Activated CD8-positive, alpha-beta T cell treated with anti-CD3 and anti-CD28 coated beads for 36 hours (primary cell): ENCODE data around the gene PROB1. TPM values are rescaled to one million over a fixed set of nuclear protein-coding genes. Genes with fewer than 3 reads are reported as not detected.

Experiments
- ATAC-seq: fragments of 200-7000 bp; cut with Tn5 transposase; one replicate; pipeline ENCODE4 v1.10.0; 2021; ENCODE audit warnings: mild to moderate bottlenecking, moderate library complexity
- CTCF ChIA-PET: fragments of 350-600 bp; sonication (Branson Sonifier 250); formaldehyde crosslinking; loops from one replicate; lab custom pipeline; 2021; ENCODE audit warnings: antibody characterized with exemption; lab: Charles Lee
- POLR2A ChIA-PET: fragments of 350-600 bp; sonication (Branson Sonifier 250); formaldehyde crosslinking; loops from one replicate; lab custom pipeline; 2021; ENCODE audit warnings: antibody characterized with exemption; lab: Charles Lee
- DNase-seq: peaks from one replicate; pipeline ENCODE4 v3.0.0-alpha.2; 2020
- H3K27ac Mint-ChIP-seq: one replicate; pipeline ENCODE4 v1.8.0; 2021; ENCODE audit warnings: mild to moderate bottlenecking, mixed read lengths
- H3K27me3 Mint-ChIP-seq: one replicate; pipeline ENCODE4 v1.8.0; 2021; ENCODE audit warnings: mixed read lengths
- H3K36me3 Mint-ChIP-seq: one replicate; pipeline ENCODE4 v1.8.0; 2021; ENCODE audit warnings: low read depth, mixed read lengths
- H3K4me1 Mint-ChIP-seq: one replicate; pipeline ENCODE4 v1.8.0; 2021; ENCODE audit warnings: low read depth, mixed read lengths
- H3K4me3 Mint-ChIP-seq: one replicate; pipeline ENCODE4 v1.8.0; 2021; ENCODE audit warnings: mild to moderate bottlenecking, moderate library complexity, mixed read lengths
- H3K9me3 Mint-ChIP-seq: one replicate; pipeline ENCODE4 v1.8.0; 2021; ENCODE audit warnings: mixed read lengths
- intact Hi-C: fragments of 100-400 bp; cut with micrococcal nuclease; formaldehyde crosslinking; loops from one replicate; pipeline ENCODE4 v1.10.0; 2022
- total RNA-seq, 2 experiments: library from RNA; stranded (reverse); gene quantifications; one replicate each; pipeline ENCODE4 v1.2.3, GENCODE V29; 2021
- TF ChIP-seq, protein P1 (sequence below): fragments of 200-600 bp; IDR thresholded peaks from one replicate; pipeline ENCODE4 v1.8.0; 2022; ENCODE audit warnings: antibody characterized with exemption, mild to moderate bottlenecking

PROB1 gene
- total RNA-seq, 2 experiments from 2014 or later = 3.9 to 4.1 TPM

GRCh38 chr5:139417214-139417613 lies 22.3 kb upstream of the PROB1 start:
- H3K27ac Mint-ChIP-seq = peak overlapping the region; percentile 96
- H3K36me3 Mint-ChIP-seq = peaks cover 42% of the 10 kb centered on the region
- DNase-seq (no peak), ATAC-seq (no peak)
- no peak overlapping the region for H3K4me3 Mint-ChIP-seq
- TF ChIP-seq, protein P1, sequence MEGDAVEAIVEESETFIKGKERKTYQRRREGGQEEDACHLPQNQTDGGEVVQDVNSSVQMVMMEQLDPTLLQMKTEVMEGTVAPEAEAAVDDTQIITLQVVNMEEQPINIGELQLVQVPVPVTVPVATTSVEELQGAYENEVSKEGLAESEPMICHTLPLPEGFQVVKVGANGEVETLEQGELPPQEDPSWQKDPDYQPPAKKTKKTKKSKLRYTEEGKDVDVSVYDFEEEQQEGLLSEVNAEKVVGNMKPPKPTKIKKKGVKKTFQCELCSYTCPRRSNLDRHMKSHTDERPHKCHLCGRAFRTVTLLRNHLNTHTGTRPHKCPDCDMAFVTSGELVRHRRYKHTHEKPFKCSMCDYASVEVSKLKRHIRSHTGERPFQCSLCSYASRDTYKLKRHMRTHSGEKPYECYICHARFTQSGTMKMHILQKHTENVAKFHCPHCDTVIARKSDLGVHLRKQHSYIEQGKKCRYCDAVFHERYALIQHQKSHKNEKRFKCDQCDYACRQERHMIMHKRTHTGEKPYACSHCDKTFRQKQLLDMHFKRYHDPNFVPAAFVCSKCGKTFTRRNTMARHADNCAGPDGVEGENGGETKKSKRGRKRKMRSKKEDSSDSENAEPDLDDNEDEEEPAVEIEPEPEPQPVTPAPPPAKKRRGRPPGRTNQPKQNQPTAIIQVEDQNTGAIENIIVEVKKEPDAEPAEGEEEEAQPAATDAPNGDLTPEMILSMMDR = no peak
- ChIA-PET POLR2A (no interaction called here), CTCF (interaction anchor here (1.1 to 13.9 kb wide), 3 partner anchors 14 to 158 kb away, joined by 3 to 444 read pairs (median 11); partner anchors contain the start of gene SPATA24)
- intact Hi-C loops = no loop called here
- H3K27me3 Mint-ChIP-seq = no peaks in the 10 kb centered on the region
- H3K4me1 Mint-ChIP-seq = peaks cover 46% of the 10 kb centered on the region
- no peaks in the 10 kb centered on the region for H3K9me3 Mint-ChIP-seq

DNA sequence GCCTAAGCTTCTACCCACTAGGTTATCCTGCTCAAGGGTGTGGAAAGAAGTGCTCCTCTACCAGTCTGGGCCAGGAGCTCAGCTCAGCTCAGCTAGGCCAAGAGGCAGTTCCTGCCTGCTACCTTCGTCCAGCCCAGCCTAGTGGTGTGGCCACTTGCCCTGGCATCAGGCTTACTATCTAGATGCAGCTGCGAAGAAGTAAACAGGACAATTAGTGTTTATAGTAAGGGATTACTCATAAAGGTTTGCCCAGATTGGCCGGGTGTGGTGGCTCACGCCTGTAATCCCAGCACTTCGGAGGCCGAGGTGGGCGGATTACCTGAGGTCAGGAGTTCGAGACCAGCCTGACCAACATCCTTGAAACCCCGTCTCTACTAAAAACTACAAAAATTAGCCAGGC lies 21.7 kb upstream of the PROB1 start:
- CTCF ChIA-PET = interaction anchor here (1.1 to 13.9 kb wide), 5 partner anchors 14 to 108 kb away, joined by 3 to 444 read pairs (median 4); partner anchors contain the start of gene SPATA24
- no peaks in the 10 kb centered on the region for H3K9me3 Mint-ChIP-seq
- POLR2A ChIA-PET = interaction anchor here (1.8 to 4.1 kb wide), 2 partner anchors 12 to 28 kb away, joined by 4 to 49 read pairs; partner anchors contain the start of gene SPATA24
- H3K4me1 Mint-ChIP-seq = peaks cover 45% of the 10 kb centered on the region
- ATAC-seq = no peak
- H3K4me3 Mint-ChIP-seq = no peak overlapping the region
- peak overlapping the region; percentile 96 for H3K27ac Mint-ChIP-seq
- intact Hi-C loops = no loop called here
- TF ChIP-seq, protein P1 = no peak
- H3K36me3 Mint-ChIP-seq = peaks cover 41% of the 10 kb centered on the region
- no peak for DNase-seq
- H3K27me3 Mint-ChIP-seq = no peaks in the 10 kb centered on the region

- TF ChIP-seq, protein P1 = no peak
- intact Hi-C loops = no loop called here
- ChIA-PET CTCF (interaction anchor here (0.8 to 13.9 kb wide), 10 partner anchors 10 to 218 kb away, joined by 3 to 444 read pairs (median 4); partner anchors contain the start of genes PAIP2 and SPATA24), POLR2A (interaction anchor here (0.7 to 4.1 kb wide), 14 partner anchors 12 to 957 kb away, joined by 3 to 49 read pairs (median 4); partner anchors contain the start of genes PROB1, SPATA24 and UBE2D2)
- Mint-ChIP-seq H3K9me3 (no peaks in the 10 kb centered on the region), H3K27ac (peak overlapping the region; percentile 96), H3K36me3 (peaks cover 40% of the 10 kb centered on the region), H3K27me3 (no peaks in the 10 kb centered on the region), H3K4me1 (peaks cover 45% of the 10 kb centered on the region), H3K4me3 (peak overlapping the region; percentile 49)
- ATAC-seq = no peak
- no peak for DNase-seq
Observed at GRCh38 chr5:139415869-139416268, 21.0 kb upstream of the PROB1 start.

DNA sequence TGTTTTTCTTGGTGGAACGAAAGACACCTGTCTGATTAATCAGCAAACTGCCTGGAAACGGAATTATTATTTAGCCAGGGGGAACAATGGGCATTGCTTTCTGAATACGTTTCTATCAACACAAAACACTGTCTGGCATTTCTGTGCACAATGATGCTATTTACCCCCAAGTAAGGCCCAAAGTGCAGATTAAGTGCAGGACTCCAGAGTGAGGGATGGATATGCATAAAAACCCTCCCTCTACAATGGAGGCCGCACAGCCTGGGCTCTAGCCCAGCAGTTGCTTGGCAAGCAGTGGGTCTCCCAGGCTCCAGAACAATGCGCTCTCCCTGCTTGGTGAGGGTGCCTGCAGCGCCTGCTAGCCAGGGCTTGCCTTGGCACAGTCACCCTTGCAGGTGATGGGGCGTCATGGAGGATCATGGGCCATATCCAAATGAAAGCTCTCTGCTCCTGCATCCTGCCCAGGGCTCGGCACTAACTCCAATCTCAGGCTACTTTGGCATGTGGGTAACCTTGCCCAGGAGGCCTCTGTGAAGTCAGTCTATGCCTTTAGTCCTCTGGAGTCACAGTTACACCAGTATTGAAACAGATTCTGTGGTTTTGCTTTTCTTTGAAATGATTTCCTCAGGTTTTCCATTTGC lies 20.4 kb upstream of the PROB1 start:
- peak overlapping the region; percentile 96 for H3K27ac Mint-ChIP-seq
- ChIA-PET CTCF (interaction anchor here (0.8 to 13.9 kb wide), 12 partner anchors 10 to 219 kb away, joined by 3 to 444 read pairs (median 4); partner anchors contain the start of genes PAIP2 and SPATA24), POLR2A (interaction anchor here (0.7 to 4.1 kb wide), 17 partner anchors 11 to 957 kb away, joined by 3 to 49 read pairs (median 4); partner anchors contain the start of genes PROB1, SPATA24 and UBE2D2)
- TF ChIP-seq, protein P1 = no peak
- no peaks in the 10 kb centered on the region for H3K9me3 Mint-ChIP-seq
- H3K4me3 Mint-ChIP-seq = peak overlapping the region; percentile 49
- peaks cover 39% of the 10 kb centered on the region for H3K36me3 Mint-ChIP-seq
- peak; percentile 69 for DNase-seq
- peak; percentile 82 for ATAC-seq
- intact Hi-C loops = no loop called here
- H3K27me3 Mint-ChIP-seq = no peaks in the 10 kb centered on the region
- peaks cover 45% of the 10 kb centered on the region for H3K4me1 Mint-ChIP-seq
